ENCODE data around the gene MYRIP. TPM values are rescaled to one million over a fixed set of nuclear protein-coding genes. Genes with fewer than 3 reads are reported as not detected.

MYRIP gene
- total RNA-seq, 2 experiments from 2014 or later, result not detected

DNA sequence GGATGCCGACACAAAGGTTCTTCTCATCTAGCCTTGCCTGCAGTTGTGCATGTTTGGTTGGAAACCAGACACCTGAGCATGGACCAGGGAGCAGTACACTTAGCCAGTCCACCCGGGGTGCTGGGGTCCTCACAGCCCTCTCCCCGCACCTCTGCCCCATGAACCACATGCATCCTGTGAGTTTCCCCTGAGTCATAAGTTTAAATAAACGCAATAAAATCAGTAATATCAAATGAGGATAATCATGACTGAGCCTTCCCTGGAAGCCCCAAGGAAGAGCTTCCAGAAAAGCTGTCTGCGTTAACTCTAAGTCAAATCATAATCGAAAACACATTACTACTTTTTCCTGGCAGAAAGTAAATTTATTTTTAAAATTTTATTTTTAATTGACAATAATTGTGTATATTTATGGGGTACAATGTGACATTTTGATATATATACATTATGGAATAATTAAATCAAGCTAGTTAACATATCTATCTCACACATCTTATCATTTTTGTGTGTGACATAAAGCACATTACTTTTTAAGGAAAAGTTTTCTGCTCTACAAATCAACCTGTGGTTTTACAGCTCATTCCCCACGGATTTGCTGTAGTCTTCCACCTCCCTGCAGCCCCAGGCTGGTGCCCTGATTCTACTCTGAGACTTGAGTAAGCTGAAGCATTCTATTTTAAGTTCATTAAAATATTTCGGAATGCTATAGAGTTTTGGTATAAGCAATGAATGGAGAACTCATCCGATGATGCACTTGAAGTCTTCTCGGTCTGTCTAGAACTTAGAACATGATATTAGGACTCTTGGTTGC, 334.1 kb downstream of the MYRIP start:
- no peaks in the 10 kb centered on the region for H3K9me3 Mint-ChIP-seq (ENCODE audit: low read depth)
- ATAC-seq (no peak), DNase-seq (no peak)
- no peaks in the 10 kb centered on the region for H3K4me1 Mint-ChIP-seq
- CTCF ChIA-PET, result no interaction called here
- H3K27me3 Mint-ChIP-seq, result peaks cover 9% of the 10 kb centered on the region
- no peak overlapping the region for H3K4me3 Mint-ChIP-seq
- H3K27ac Mint-ChIP-seq, result no peak overlapping the region
- no peaks in the 10 kb centered on the region for H3K36me3 Mint-ChIP-seq

GRCh38 chr3:40148827-40149226, 339.4 kb downstream of the MYRIP start:
- Mint-ChIP-seq H3K4me1 (no peaks in the 10 kb centered on the region), H3K4me3 (no peak overlapping the region), H3K27ac (no peak overlapping the region), H3K9me3 (ENCODE audit: low read depth) (peaks cover 2% of the 10 kb centered on the region), H3K36me3 (no peaks in the 10 kb centered on the region), H3K27me3 (peaks cover under 1% of the 10 kb centered on the region)
- CTCF ChIA-PET, result no interaction called here
- DNase-seq (no peak), ATAC-seq (no peak)

DNA sequence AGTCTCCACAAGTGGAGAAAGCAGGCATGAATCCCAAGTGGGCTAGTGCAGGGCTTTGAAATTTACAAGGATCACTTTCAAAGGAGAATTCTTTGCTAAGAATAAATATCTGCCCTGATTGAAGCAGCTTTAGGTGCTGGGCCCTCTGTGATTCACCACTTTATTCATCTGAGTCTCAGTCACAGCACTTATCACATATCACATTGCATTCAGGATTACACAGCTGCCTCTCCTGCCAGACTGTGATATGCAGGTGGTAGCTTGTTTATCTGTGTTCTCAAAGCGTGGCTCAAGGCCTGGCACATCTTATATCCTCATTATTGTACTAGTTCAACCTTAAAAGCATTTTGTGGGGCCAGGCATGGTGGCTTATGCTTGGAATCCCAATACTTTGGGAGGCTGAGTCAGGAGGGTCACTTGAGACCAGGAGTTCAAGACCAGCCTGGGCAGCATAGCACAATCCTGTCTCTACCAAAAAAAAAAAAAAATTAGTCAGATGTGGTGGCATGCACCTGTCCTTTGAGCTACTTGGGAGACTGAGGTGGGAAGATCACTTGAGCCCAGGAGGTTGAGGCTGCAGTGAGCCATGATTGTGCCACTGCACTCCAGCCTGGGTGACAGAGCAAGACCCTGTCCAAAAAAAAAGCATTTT, 343.2 kb downstream of the MYRIP start:
- H3K36me3 Mint-ChIP-seq, result no peaks in the 10 kb centered on the region
- CTCF ChIA-PET, result no interaction called here

DNA sequence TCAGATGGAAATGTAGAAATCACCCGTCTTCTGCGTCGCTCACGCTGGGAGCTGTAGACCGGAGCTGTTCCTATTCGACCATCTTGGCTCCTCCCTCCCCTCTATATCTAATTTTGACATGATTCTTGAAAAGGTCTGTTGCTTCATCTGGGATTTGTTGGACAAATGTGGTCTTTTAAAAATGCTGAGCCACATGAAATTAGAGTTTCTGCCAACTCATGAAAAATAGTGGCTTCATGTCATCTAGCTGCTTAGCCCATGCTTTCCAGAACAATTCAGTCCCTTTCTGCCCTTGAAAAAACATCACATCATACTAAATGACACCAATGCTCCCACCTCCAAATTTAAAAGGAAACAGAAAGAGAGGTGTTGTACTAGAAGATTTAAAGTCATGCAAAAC, 351.5 kb downstream of the MYRIP start:
- Mint-ChIP-seq H3K9me3 (ENCODE audit: low read depth) (peaks cover 5% of the 10 kb centered on the region), H3K4me3 (no peak overlapping the region), H3K4me1 (no peaks in the 10 kb centered on the region), H3K36me3 (no peaks in the 10 kb centered on the region), H3K27ac (no peak overlapping the region), H3K27me3 (no peaks in the 10 kb centered on the region)
- ATAC-seq (no peak), DNase-seq (no peak)
- CTCF ChIA-PET, result no interaction called here

More for the DNA sequence above, 343.2 kb downstream of the MYRIP start:
- no peaks in the 10 kb centered on the region for H3K27me3 Mint-ChIP-seq
- DNase-seq, result no peak
- H3K9me3 Mint-ChIP-seq (ENCODE audit: low read depth), result peaks cover 2% of the 10 kb centered on the region
- ATAC-seq, result no peak
- H3K27ac Mint-ChIP-seq, result no peak overlapping the region
- H3K4me1 Mint-ChIP-seq, result no peaks in the 10 kb centered on the region
- no peak overlapping the region for H3K4me3 Mint-ChIP-seq

GRCh38 chr3:40162616-40163015, 353.2 kb downstream of the MYRIP start:
- no peaks in the 10 kb centered on the region for H3K36me3 Mint-ChIP-seq

GRCh38 chr3:40166997-40167396, 357.6 kb downstream of the MYRIP start:
- DNase-seq (no peak), ATAC-seq (no peak)
- Mint-ChIP-seq H3K4me1 (peaks cover 15% of the 10 kb centered on the region), H3K36me3 (no peaks in the 10 kb centered on the region), H3K9me3 (ENCODE audit: low read depth) (no peaks in the 10 kb centered on the region), H3K27ac (no peak overlapping the region), H3K4me3 (no peak overlapping the region), H3K27me3 (no peaks in the 10 kb centered on the region)
- CTCF ChIA-PET, result no interaction called here

More at GRCh38 chr3:40162616-40163015, 353.2 kb downstream of the MYRIP start:
- ATAC-seq (no peak), DNase-seq (no peak)
- Mint-ChIP-seq H3K27ac (no peak overlapping the region), H3K9me3 (ENCODE audit: low read depth) (peaks cover 5% of the 10 kb centered on the region), H3K4me1 (no peaks in the 10 kb centered on the region), H3K27me3 (no peaks in the 10 kb centered on the region), H3K4me3 (no peak overlapping the region)
- CTCF ChIA-PET, result no interaction called here

- Mint-ChIP-seq H3K27ac (no peak overlapping the region), H3K36me3 (no peaks in the 10 kb centered on the region)
These were observed 358.5 kb downstream of the MYRIP start for GRCh38 chr3:40167958-40168357.

GRCh38 chr3:40169983-40170382, 360.6 kb downstream of the MYRIP start:
- H3K27me3 Mint-ChIP-seq, result no peaks in the 10 kb centered on the region
- H3K4me3 Mint-ChIP-seq, result peak overlapping the region; percentile 29
- H3K27ac Mint-ChIP-seq, result no peak overlapping the region
- peaks cover 15% of the 10 kb centered on the region for H3K4me1 Mint-ChIP-seq
- no peaks in the 10 kb centered on the region for H3K9me3 Mint-ChIP-seq (ENCODE audit: low read depth)
- DNase-seq, result no peak
- ATAC-seq, result no peak
- CTCF ChIA-PET, result interaction anchor here (1.1 to 2.7 kb wide), 3 partner anchors 11 to 140 kb away, joined by 4 to 14 read pairs (median 5); partner anchors contain the start of gene EIF1B
- H3K36me3 Mint-ChIP-seq, result no peaks in the 10 kb centered on the region

More at GRCh38 chr3:40167958-40168357, 358.5 kb downstream of the MYRIP start:
- CTCF ChIA-PET, result no interaction called here
- no peaks in the 10 kb centered on the region for H3K9me3 Mint-ChIP-seq (ENCODE audit: low read depth)
- no peak for ATAC-seq
- H3K4me1 Mint-ChIP-seq, result peaks cover 15% of the 10 kb centered on the region
- H3K27me3 Mint-ChIP-seq, result no peaks in the 10 kb centered on the region
- no peak for DNase-seq
- no peak overlapping the region for H3K4me3 Mint-ChIP-seq

GRCh38 chr3:40170395-40170794, 361.0 kb downstream of the MYRIP start:
- no peaks in the 10 kb centered on the region for H3K27me3 Mint-ChIP-seq
- no peaks in the 10 kb centered on the region for H3K9me3 Mint-ChIP-seq (ENCODE audit: low read depth)
- no peak overlapping the region for H3K27ac Mint-ChIP-seq
- CTCF ChIA-PET, result interaction anchor here (1.1 to 2.7 kb wide), 3 partner anchors 11 to 139 kb away, joined by 4 to 14 read pairs (median 5); partner anchors contain the start of gene EIF1B
- DNase-seq (peak; percentile 70), ATAC-seq (peak; percentile 85)
- peaks cover 15% of the 10 kb centered on the region for H3K4me1 Mint-ChIP-seq
- no peaks in the 10 kb centered on the region for H3K36me3 Mint-ChIP-seq
- H3K4me3 Mint-ChIP-seq, result no peak overlapping the region

- DNase-seq (no peak), ATAC-seq (no peak)
- no peaks in the 10 kb centered on the region for H3K27me3 Mint-ChIP-seq
- no peaks in the 10 kb centered on the region for H3K9me3 Mint-ChIP-seq (ENCODE audit: low read depth)
- H3K36me3 Mint-ChIP-seq, result no peaks in the 10 kb centered on the region
- peaks cover 15% of the 10 kb centered on the region for H3K4me1 Mint-ChIP-seq
- no peak overlapping the region for H3K4me3 Mint-ChIP-seq
- CTCF ChIA-PET, result interaction anchor here (1.4 kb wide), 1 partner anchor 22 kb away, joined by 3 read pairs; no protein-coding TSS in a partner anchor
- no peak overlapping the region for H3K27ac Mint-ChIP-seq
These were observed 363.2 kb downstream of the MYRIP start for GRCh38 chr3:40172560-40172959.

DNA sequence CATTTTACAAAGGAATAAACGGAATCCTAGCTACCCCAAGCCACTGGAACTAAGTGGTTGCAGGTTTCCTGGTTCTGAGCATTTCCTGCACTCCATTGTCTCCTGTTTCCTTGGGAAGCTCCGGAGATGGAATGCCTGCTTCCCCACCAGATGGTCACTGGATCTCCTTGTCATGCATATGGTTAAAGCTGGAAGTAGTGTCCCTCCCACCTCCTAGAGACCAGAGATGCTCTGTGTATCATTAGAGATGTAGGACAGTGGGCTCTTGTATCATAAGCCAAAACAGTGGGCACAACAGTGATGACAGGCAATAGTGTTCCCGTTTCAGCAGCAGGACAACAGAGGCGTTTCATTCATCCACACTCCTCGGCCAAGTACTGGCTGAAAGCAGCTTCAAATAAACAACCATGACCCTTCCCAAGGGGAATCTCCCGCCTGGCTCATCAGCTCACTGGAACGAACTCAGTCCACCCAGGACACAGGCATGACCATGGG, 363.9 kb downstream of the MYRIP start:
- DNase-seq (no peak), ATAC-seq (no peak)
- H3K4me3 Mint-ChIP-seq, result no peak overlapping the region
- no peaks in the 10 kb centered on the region for H3K36me3 Mint-ChIP-seq
- no peaks in the 10 kb centered on the region for H3K9me3 Mint-ChIP-seq (ENCODE audit: low read depth)
- CTCF ChIA-PET, result interaction anchor here (1.4 kb wide), 1 partner anchor 21 kb away, joined by 3 read pairs; no protein-coding TSS in a partner anchor
- H3K27ac Mint-ChIP-seq, result no peak overlapping the region
- H3K27me3 Mint-ChIP-seq, result no peaks in the 10 kb centered on the region
- H3K4me1 Mint-ChIP-seq, result peaks cover 15% of the 10 kb centered on the region

DNA sequence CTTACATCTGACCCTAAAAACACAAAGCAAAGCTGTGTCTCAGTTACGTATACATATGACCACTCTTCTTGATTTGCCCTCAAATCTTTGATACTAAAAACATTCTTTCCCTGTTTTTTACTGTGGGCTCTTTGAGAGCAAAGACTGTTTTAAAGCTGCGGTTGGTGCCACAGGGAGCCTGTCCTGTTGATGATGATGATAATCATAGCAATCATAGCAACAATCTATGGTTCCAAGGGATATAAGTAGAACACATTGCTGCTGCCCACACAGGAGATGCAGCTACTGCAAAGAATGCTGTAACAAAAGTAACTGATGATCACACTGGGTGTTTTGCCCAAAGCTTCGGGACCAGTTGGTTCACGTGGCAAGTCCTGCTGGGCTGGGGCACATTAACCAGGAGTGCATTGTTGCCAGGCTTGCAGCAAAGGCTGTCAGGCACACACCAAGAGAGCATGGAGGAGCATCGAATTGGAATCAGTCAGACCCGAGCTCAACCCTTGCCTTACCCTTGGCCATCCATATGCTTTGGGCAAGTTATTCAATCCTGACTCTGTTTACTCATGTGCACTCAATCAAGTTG, 368.7 kb downstream of the MYRIP start:
- ATAC-seq (no peak), DNase-seq (peak; percentile 28)

DNA sequence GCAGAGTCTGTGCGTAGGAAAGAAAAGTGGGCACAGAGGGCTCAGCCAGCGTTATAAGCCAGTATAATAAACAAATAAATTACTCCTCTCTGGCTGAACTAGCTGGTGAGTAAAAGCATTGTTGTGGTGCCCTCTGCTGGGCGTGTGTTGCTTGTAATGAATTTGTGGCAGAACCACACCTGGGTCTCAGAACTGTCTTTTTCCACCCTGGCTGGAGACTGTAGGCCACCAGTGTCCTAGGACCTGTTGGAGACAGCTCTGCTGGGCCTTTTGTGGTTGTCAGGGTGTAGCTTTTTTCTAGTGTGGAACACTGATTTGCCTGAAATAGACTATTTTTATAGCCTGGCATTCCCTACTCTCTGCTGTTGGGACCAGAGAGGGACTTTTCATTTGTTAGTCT, 369.6 kb downstream of the MYRIP start:
- no peak for ATAC-seq
- peak; percentile 75 for DNase-seq
- CTCF ChIA-PET, result interaction anchor here (0.7 to 2.9 kb wide), 11 partner anchors 12 to 540 kb away, joined by 3 to 12 read pairs (median 3); no protein-coding TSS in a partner anchor
- Mint-ChIP-seq H3K27ac (no peak overlapping the region), H3K27me3 (no peaks in the 10 kb centered on the region), H3K36me3 (no peaks in the 10 kb centered on the region), H3K4me1 (no peaks in the 10 kb centered on the region), H3K9me3 (ENCODE audit: low read depth) (no peaks in the 10 kb centered on the region), H3K4me3 (no peak overlapping the region)

More for the DNA sequence above, 368.7 kb downstream of the MYRIP start:
- H3K4me3 Mint-ChIP-seq, result no peak overlapping the region
- no peaks in the 10 kb centered on the region for H3K36me3 Mint-ChIP-seq
- no peaks in the 10 kb centered on the region for H3K4me1 Mint-ChIP-seq
- no peaks in the 10 kb centered on the region for H3K27me3 Mint-ChIP-seq
- H3K27ac Mint-ChIP-seq, result no peak overlapping the region
- H3K9me3 Mint-ChIP-seq (ENCODE audit: low read depth), result no peaks in the 10 kb centered on the region
- CTCF ChIA-PET, result interaction anchor here (0.7 to 2.9 kb wide), 5 partner anchors 9 to 366 kb away, joined by 3 to 12 read pairs (median 4); no protein-coding TSS in a partner anchor

All from activated CD8-positive, alpha-beta memory T cell treated with anti-CD3 and anti-CD28 coated beads, Interleukin-2, amount 10 ng/mL, durations not matched to agents 7 days and 5 days (primary cell).